ENCODE data around the gene NHEJ1. TPM values are rescaled to one million over a fixed set of nuclear protein-coding genes. Genes with fewer than 3 reads are reported as not detected.

The NHEJ1 gene
- total and polyA plus RNA-seq, 2 of the 13 experiments (the other 11 are each of a cell fraction or from before 2014, with no cell fraction given): 30.0 to 30.7 TPM

DNA sequence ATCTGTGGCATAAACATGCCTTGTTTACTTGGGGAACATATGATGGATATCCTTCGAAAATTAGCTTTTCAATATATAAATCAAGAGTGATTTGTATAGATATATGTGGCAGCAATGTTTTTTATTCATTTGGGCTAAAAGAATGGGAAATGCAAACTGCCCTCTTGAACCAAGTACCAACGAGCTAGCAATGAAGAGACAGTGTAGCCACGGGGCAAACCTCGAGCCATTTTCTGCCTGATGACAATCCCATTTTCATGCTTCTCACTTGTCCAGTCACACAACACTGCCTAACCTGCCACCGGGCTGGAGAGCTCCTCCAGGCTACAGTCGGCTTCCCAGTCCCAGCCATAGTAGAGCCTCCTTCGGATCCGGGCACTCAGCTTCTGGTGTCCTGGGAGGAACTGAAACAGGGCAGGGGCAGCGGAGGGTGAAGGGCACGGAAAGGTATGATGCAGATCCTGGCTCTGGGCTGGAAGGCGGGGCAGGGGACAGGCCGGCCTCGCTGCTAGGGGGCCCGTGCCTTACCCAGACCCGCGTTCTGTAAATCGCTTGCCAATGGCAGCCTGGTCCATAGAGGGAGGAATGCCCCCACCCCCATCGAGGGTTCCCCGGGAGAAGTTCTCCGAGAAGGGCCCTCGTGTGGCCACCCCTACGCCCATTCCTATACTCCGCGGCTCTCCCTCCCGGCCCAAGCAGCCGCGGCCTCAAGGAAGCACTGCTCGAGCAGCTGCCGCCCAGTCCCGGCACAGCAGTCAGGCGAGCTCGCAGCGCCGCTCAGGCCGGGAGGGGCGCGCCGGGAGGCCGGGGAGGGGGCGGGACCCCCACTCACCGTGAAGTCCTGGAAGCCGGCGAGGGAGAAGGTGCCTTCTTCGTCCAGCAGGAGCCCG is 15.6 kb upstream of the NHEJ1 start (continued):
- TF ChIP-seq ZNF12 (CRISPR knock-in tag; IDR thresholded peaks at IDR 0.05): peak; percentile 18; the same call in 1 of the 2 replicates
- 0 out of 2 replicates have a peak, but pooled peaks have one; percentile 26 for TF ChIP-seq CTCF (CRISPR knock-in tag; IDR thresholded peaks at IDR 0.05)
- TF ChIP-seq ASH2L (IDR thresholded peaks at IDR 0.05; ENCODE audit: insufficient read length, low read depth, low read length): peak; percentile 48
- TF ChIP-seq, protein P1, sequence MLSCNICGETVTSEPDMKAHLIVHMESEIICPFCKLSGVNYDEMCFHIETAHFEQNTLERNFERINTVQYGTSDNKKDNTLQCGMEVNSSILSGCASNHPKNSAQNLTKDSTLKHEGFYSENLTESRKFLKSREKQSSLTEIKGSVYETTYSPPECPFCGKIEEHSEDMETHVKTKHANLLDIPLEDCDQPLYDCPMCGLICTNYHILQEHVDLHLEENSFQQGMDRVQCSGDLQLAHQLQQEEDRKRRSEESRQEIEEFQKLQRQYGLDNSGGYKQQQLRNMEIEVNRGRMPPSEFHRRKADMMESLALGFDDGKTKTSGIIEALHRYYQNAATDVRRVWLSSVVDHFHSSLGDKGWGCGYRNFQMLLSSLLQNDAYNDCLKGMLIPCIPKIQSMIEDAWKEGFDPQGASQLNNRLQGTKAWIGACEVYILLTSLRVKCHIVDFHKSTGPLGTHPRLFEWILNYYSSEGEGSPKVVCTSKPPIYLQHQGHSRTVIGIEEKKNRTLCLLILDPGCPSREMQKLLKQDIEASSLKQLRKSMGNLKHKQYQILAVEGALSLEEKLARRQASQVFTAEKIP (CRISPR knock-in tag; IDR thresholded peaks at IDR 0.05; ENCODE audit: borderline replicate concordance): no peak
- TF ChIP-seq ZNF503 (CRISPR knock-in tag; IDR thresholded peaks at IDR 0.05): no peak
- peak; percentile 57; the same call in 1 of the 2 replicates for TF ChIP-seq ZNF83 (CRISPR knock-in tag; IDR thresholded peaks at IDR 0.05; ENCODE audit: borderline replicate concordance)
- TF ChIP-seq MAFK (conservative IDR thresholded peaks at IDR 0.05 in 1 of 2, IDR thresholded peaks at IDR 0.05 in 1 of 2; ENCODE audit: low read length in 2 of 2): no peak
- no peak for TF ChIP-seq MTERF4 (CRISPR knock-in tag; IDR thresholded peaks at IDR 0.05)
- TF ChIP-seq MZF1 (CRISPR knock-in tag; IDR thresholded peaks at IDR 0.05; ENCODE audit: borderline replicate concordance): peak; percentile 63; the same call in 1 of the 2 replicates
- 0 out of 2 replicates have a peak, but pooled peaks have one; percentile 41 for TF ChIP-seq MXD4 (CRISPR knock-in tag; IDR thresholded peaks at IDR 0.05)
- TF ChIP-seq FOXA3 (CRISPR knock-in tag; IDR thresholded peaks at IDR 0.05): 0 out of 2 replicates have a peak, but pooled peaks have one; percentile 6
- no peak for TF ChIP-seq ZNF207 (IDR thresholded peaks at IDR 0.05; ENCODE audit: borderline replicate concordance)
- TF ChIP-seq ZNF431 (CRISPR knock-in tag; IDR thresholded peaks at IDR 0.05; ENCODE audit: borderline replicate concordance, low read depth): 0 out of 2 replicates have a peak, but pooled peaks have one; percentile 4
- no peak for TF ChIP-seq SMC3 (IDR thresholded peaks at IDR 0.05; ENCODE audit: low read length)
- TF ChIP-seq ZSCAN20 (CRISPR knock-in tag; IDR thresholded peaks at IDR 0.05; ENCODE audit: borderline replicate concordance): no peak
- TF ChIP-seq ZNF350 (CRISPR knock-in tag; IDR thresholded peaks at IDR 0.05; ENCODE audit: borderline replicate concordance, low read depth): 0 out of 2 replicates have a peak, but pooled peaks have one; percentile 59
- TF ChIP-seq POLR2AphosphoS2 (IDR thresholded peaks at IDR 0.05; ENCODE audit: low read depth, low read length): no peak

Measured in HepG2 (cell line).